Progenitor cell of endocrine pancreas (in vitro differentiated cells): ENCODE results near the gene SPATA6L. TPM values are rescaled to one million over a fixed set of nuclear protein-coding genes. Genes with fewer than 3 reads are reported as not detected.

Experiments used
- DNase-seq: peaks from one replicate; pipeline ENCODE4 v3.0.0; 2021; ENCODE audit warnings: low spot score; ENCODE audit not compliant: unreplicated experiment
- H3K27ac Mint-ChIP-seq: 2 replicates; pipeline ENCODE4 v1.8.0; 2021; ENCODE audit warnings: mild to moderate bottlenecking, moderate library complexity, mixed read lengths
- H3K27me3 Mint-ChIP-seq: 2 replicates; pipeline ENCODE4 v1.8.0; 2021; ENCODE audit warnings: mixed read lengths
- H3K36me3 Mint-ChIP-seq: 2 replicates; pipeline ENCODE4 v1.8.0; 2022; ENCODE audit warnings: mixed read lengths; ENCODE audit not compliant: insufficient read depth
- H3K4me1 Mint-ChIP-seq: 2 replicates; pipeline ENCODE4 v1.8.0; 2021; ENCODE audit warnings: low read depth, mixed read lengths
- H3K4me3 Mint-ChIP-seq: 2 replicates; pipeline ENCODE4 v1.8.0; 2021; ENCODE audit warnings: low read depth, mild to moderate bottlenecking, moderate library complexity, mixed read lengths
- H3K9me3 Mint-ChIP-seq: 2 replicates; pipeline ENCODE4 v1.8.0; 2021; ENCODE audit warnings: low read depth, mixed read lengths
- total RNA-seq: library from RNA; stranded (reverse); gene quantifications from 2 replicates; pipeline ENCODE4 v1.2.1, GENCODE V29; 2021
- TF ChIP-seq, protein P1 (sequence below): fragments of 200-600 bp; sonication (generic); IDR thresholded peaks from one replicate; pipeline ENCODE4 v1.5.0; 2021; ENCODE audit warnings: antibody characterized with exemption, mild to moderate bottlenecking; ENCODE audit not compliant: unreplicated experiment

The SPATA6L gene
- total RNA-seq, 1 donor from 2014 or later = 7.1 TPM

DNA sequence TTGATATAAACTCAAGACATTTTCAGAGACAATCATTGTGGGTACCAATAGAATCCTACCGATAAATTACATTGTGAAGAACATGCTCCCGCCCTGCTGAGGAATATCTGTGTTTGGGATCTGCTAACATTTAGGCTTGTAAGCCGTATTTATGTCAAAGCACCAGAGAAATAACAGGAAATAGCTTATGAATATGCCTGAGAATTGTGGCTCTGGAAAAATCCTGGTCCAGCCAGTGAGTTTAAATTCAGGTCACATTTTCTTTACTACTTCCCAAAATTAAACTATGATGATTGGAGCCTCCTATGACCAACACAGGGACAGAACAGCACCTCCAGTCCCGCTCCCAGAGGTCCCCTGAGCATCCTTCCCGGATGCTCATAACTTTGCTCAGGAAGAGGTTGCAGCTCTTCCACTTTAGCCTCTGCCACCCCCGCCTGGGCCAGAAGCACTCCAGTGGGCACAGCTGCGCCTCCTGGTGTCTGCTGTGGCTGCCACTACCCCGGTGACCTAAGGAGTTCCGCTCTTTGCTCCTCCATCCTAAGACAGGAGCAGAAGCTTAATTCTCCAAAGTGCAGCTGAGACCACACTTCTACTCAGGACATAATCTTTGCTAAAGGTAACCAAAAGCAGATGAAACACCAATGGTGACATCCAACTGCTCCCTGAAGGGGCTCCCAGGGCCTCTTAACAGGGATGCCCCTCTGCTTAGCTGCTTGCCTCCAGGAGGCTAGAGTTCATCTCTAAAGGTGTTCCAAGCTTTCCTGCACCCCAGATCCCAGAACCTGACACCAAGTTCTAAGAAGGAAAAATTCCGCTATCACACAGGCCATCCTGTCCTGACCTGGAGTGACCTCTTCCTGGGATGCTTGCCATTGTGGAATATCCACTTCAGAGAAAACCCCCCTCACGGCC, 117.2 kb downstream of the SPATA6L start:
- Mint-ChIP-seq H3K36me3 (no peaks in the 10 kb centered on the region), H3K4me3 (no peak overlapping the region), H3K27ac (no peak overlapping the region), H3K27me3 (no peaks in the 10 kb centered on the region), H3K4me1 (peaks cover 3% of the 10 kb centered on the region), H3K9me3 (no peaks in the 10 kb centered on the region)
- TF ChIP-seq, protein P1, sequence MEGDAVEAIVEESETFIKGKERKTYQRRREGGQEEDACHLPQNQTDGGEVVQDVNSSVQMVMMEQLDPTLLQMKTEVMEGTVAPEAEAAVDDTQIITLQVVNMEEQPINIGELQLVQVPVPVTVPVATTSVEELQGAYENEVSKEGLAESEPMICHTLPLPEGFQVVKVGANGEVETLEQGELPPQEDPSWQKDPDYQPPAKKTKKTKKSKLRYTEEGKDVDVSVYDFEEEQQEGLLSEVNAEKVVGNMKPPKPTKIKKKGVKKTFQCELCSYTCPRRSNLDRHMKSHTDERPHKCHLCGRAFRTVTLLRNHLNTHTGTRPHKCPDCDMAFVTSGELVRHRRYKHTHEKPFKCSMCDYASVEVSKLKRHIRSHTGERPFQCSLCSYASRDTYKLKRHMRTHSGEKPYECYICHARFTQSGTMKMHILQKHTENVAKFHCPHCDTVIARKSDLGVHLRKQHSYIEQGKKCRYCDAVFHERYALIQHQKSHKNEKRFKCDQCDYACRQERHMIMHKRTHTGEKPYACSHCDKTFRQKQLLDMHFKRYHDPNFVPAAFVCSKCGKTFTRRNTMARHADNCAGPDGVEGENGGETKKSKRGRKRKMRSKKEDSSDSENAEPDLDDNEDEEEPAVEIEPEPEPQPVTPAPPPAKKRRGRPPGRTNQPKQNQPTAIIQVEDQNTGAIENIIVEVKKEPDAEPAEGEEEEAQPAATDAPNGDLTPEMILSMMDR = peak; percentile 60
- peak; percentile 27 for DNase-seq

Other genes starting within 250 kb of the SPATA6L start
- gene SLC1A1, start 176.0 kb downstream of the SPATA6L start, total RNA-seq = 3.8 and 5.6 TPM in 2 replicates
- gene PLPP6, start 4.2 kb downstream of the SPATA6L start, total RNA-seq = 21.2 and 22.5 TPM in 2 replicates
- gene CDC37L1, start 13.1 kb upstream of the SPATA6L start, total RNA-seq = 15.5 and 16.6 TPM in 2 replicates
- 69.1 and 73.6 TPM in 2 replicates for gene AK3, start 74.7 kb upstream of the SPATA6L start, total RNA-seq
- gene RCL1, start 126.5 kb upstream of the SPATA6L start, total RNA-seq = 18.2 and 18.7 TPM in 2 replicates